WTC11 (cell line): ENCODE measurements around the gene TRUB1.

Source experiments
- ATF6 ChIP-seq: sonication (generic); formaldehyde crosslinking; IDR thresholded peaks from 2 replicates; pipeline ENCODE4 v1.8.1; 2023; ENCODE audit warnings: mild to moderate bottlenecking, missing genetic modification reagents
- CTCF ChIP-seq: fragments of 200-600 bp; IDR thresholded peaks from 2 replicates; pipeline ENCODE4 v1.8.0; 2022; ENCODE audit warnings: antibody characterized with exemption
- FOXJ3 ChIP-seq: sonication (generic); formaldehyde crosslinking; IDR thresholded peaks from 2 replicates; pipeline ENCODE4 v1.9.0; 2021; ENCODE audit warnings: missing genetic modification reagents, mild to moderate bottlenecking, borderline replicate concordance
- IRF2 ChIP-seq: sonication (generic); formaldehyde crosslinking; IDR thresholded peaks from 2 replicates; pipeline ENCODE4 v1.8.0; 2022; ENCODE audit warnings: low read depth, missing genetic modification reagents, borderline replicate concordance
- RELA ChIP-seq: sonication (generic); formaldehyde crosslinking; IDR thresholded peaks from 2 replicates; pipeline ENCODE4 v1.8.1; 2022; ENCODE audit warnings: missing genetic modification reagents, mild to moderate bottlenecking, borderline replicate concordance
- SP1 ChIP-seq: sonication (generic); formaldehyde crosslinking; conservative IDR thresholded peaks from 2 replicates; pipeline ENCODE4 v1.8.1; 2022; ENCODE audit warnings: missing genetic modification reagents
- TEAD4 ChIP-seq: sonication (generic); formaldehyde crosslinking; IDR thresholded peaks from 2 replicates; pipeline ENCODE4 v1.8.0; 2022; ENCODE audit warnings: mild to moderate bottlenecking, missing genetic modification reagents
- USF2 ChIP-seq: sonication (generic); formaldehyde crosslinking; IDR thresholded peaks from 2 replicates; pipeline ENCODE4 v1.8.1; 2023; ENCODE audit warnings: mild to moderate bottlenecking, missing genetic modification reagents, moderate library complexity
- ZNF232 ChIP-seq: sonication (generic); formaldehyde crosslinking; IDR thresholded peaks from 2 replicates; pipeline ENCODE4 v1.8.0; 2022; ENCODE audit warnings: mild to moderate bottlenecking, missing genetic modification reagents

- TF ChIP-seq ZNF232 (CRISPR knock-in tag) (no peak), FOXJ3 (no peak), CTCF (no peak), ATF6 (no peak), SP1 (CRISPR knock-in tag) (no peak), USF2 (no peak), IRF2 (no peak), RELA (CRISPR knock-in tag) (no peak), TEAD4 (CRISPR knock-in tag) (no peak)
These were observed 88.2 kb downstream of the TRUB1 start for GRCh38 chr10:115026056-115026745.
